ENCODE measurements around the gene HOGA1.

HOGA1 gene

DNA sequence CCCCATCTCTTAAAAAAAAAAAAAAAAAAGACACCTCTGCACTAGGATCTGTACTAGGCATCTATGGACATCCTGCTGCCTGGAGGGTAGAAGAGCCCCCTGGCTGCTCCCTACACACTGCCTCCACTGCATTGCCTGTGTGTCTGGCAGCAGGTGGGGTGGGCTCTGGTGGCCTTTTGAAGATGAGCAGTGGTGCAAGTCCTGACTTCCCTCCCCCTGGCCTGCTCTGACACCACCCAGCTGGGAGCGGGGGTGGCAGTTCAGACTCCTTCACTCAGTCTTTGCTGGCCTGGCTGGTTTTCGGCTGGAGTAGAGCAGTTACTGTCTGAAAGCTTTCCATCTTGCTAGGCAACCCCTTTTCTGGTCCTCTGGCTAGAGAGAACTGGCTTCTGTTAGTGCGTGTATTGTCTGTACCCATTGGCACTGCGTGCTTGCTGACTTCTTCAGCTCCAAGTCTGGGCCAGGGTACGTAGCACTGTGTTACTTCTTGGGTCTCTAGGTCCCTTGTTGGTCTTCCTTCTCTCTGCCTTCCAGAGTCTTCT lies 23.0 kb downstream of the HOGA1 start:
- no peaks in the 10 kb centered on the region for H3K27me3 ChIP-seq (ENCODE audit: insufficient read depth, low read length)
- no peaks in the 10 kb centered on the region for H3K9me2 ChIP-seq (ENCODE audit: low read depth, low read length)
- H3K4me3 ChIP-seq (ENCODE audit: low read depth, low read length, poor library complexity, severe bottlenecking): no peak overlapping the region
- H3K9ac ChIP-seq (ENCODE audit: low read length): no peak overlapping the region
- H3K4me1 ChIP-seq (ENCODE audit: insufficient read depth, low read length, severe bottlenecking): no peaks in the 10 kb centered on the region
- no peak overlapping the region for H3K27ac ChIP-seq (ENCODE audit: low read depth, low read length, poor library complexity, severe bottlenecking)
- no peaks in the 10 kb centered on the region for H3K79me2 ChIP-seq (ENCODE audit: insufficient read depth, low read length)
- H4K20me1 ChIP-seq (ENCODE audit: insufficient read depth, low read length): no peaks in the 10 kb centered on the region
- no peaks in the 10 kb centered on the region for H3K9me3 ChIP-seq (ENCODE audit: low read length)
- H3K36me3 ChIP-seq (ENCODE audit: insufficient read depth, low read length): no peaks in the 10 kb centered on the region
- TF ChIP-seq EZH2 (IDR thresholded peaks at IDR 0.05; ENCODE audit: borderline replicate concordance, low read length): no peak
- TF ChIP-seq, protein P1, sequence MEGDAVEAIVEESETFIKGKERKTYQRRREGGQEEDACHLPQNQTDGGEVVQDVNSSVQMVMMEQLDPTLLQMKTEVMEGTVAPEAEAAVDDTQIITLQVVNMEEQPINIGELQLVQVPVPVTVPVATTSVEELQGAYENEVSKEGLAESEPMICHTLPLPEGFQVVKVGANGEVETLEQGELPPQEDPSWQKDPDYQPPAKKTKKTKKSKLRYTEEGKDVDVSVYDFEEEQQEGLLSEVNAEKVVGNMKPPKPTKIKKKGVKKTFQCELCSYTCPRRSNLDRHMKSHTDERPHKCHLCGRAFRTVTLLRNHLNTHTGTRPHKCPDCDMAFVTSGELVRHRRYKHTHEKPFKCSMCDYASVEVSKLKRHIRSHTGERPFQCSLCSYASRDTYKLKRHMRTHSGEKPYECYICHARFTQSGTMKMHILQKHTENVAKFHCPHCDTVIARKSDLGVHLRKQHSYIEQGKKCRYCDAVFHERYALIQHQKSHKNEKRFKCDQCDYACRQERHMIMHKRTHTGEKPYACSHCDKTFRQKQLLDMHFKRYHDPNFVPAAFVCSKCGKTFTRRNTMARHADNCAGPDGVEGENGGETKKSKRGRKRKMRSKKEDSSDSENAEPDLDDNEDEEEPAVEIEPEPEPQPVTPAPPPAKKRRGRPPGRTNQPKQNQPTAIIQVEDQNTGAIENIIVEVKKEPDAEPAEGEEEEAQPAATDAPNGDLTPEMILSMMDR (IDR thresholded peaks at IDR 0.05; ENCODE audit: low read length): no peak
- H2AFZ ChIP-seq (ENCODE audit: low read length): no peak overlapping the region
- no peaks in the 10 kb centered on the region for H3F3A ChIP-seq (ENCODE audit: insufficient read depth, low read length)
- no peak overlapping the region for H3K4me2 ChIP-seq (ENCODE audit: low read length)

DNA sequence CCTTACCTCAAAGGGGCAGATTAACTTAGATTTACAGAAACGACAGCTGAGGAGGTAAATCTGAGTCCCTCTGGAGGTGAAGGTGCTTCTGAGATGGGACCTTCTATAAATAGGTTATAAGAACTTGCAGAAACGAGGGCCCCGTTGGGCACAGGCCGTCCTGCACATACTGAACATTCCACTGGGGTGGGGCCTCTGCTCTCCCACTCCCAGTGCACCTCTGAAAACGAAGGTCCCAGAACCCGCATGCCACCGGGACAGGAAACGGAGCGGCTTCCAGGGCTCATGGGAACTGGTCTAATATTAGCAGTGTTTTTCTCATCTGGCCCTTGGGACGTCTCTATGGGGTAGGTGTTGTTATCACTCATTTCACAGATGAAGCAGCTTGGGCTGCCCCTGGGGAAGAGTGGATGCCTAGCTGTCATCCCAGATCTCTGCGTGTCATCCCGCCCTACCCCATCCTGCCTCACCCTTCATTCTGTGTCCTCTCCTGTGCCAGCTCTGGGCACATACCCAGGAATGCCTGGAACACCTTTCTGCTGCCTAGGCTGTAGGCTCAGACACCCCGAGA lies 24.9 kb downstream of the HOGA1 start:
- Histone ChIP-seq H3K4me3 (ENCODE audit: low read depth, low read length, poor library complexity, severe bottlenecking) (no peak overlapping the region), H3K9me2 (ENCODE audit: low read depth, low read length) (no peaks in the 10 kb centered on the region), H3K79me2 (ENCODE audit: insufficient read depth, low read length) (no peaks in the 10 kb centered on the region), H3K9me3 (ENCODE audit: low read length) (no peaks in the 10 kb centered on the region), H3F3A (ENCODE audit: insufficient read depth, low read length) (no peaks in the 10 kb centered on the region), H2AFZ (ENCODE audit: low read length) (no peak overlapping the region), H3K27ac (ENCODE audit: low read depth, low read length, poor library complexity, severe bottlenecking) (no peak overlapping the region), H3K9ac (ENCODE audit: low read length) (no peak overlapping the region), H4K20me1 (ENCODE audit: insufficient read depth, low read length) (no peaks in the 10 kb centered on the region), H3K36me3 (ENCODE audit: insufficient read depth, low read length) (no peaks in the 10 kb centered on the region), H3K4me2 (ENCODE audit: low read length) (no peak overlapping the region), H3K4me1 (ENCODE audit: insufficient read depth, low read length, severe bottlenecking) (no peaks in the 10 kb centered on the region), H3K27me3 (ENCODE audit: insufficient read depth, low read length) (no peaks in the 10 kb centered on the region)
- TF ChIP-seq, protein P1 (IDR thresholded peaks at IDR 0.05; ENCODE audit: low read length): no peak

DNA sequence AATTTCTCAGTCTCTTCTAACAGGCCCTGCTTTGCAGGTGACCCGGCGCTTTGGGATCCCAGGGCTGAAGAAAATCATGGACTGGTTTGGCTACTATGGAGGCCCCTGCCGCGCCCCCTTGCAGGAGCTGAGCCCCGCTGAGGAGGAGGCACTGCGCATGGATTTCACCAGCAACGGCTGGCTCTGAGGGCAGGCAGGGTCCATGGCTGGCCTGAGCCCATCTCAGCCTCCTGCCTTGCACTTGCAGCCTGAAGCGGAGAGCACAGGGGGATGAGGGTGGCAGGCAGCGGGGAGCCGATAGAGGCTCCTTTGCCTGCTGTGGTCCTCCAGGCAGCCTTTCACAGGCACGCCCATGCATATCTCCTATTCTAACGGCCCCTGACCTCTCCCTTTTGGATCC lies 27.3 kb downstream of the HOGA1 start:
- H4K20me1 ChIP-seq (ENCODE audit: insufficient read depth, low read length): no peaks in the 10 kb centered on the region
- no peak overlapping the region for H3K9ac ChIP-seq (ENCODE audit: low read length)
- no peak overlapping the region for H3K4me2 ChIP-seq (ENCODE audit: low read length)
- no peak overlapping the region for H3K27ac ChIP-seq (ENCODE audit: low read depth, low read length, poor library complexity, severe bottlenecking)
- H3K79me2 ChIP-seq (ENCODE audit: insufficient read depth, low read length): no peaks in the 10 kb centered on the region
- no peaks in the 10 kb centered on the region for H3K9me2 ChIP-seq (ENCODE audit: low read depth, low read length)
- H3K9me3 ChIP-seq (ENCODE audit: low read length): no peaks in the 10 kb centered on the region
- no peaks in the 10 kb centered on the region for H3K4me1 ChIP-seq (ENCODE audit: insufficient read depth, low read length, severe bottlenecking)
- H3K4me3 ChIP-seq (ENCODE audit: low read depth, low read length, poor library complexity, severe bottlenecking): no peak overlapping the region
- H3K36me3 ChIP-seq (ENCODE audit: insufficient read depth, low read length): no peaks in the 10 kb centered on the region
- H2AFZ ChIP-seq (ENCODE audit: low read length): no peak overlapping the region
- no peaks in the 10 kb centered on the region for H3F3A ChIP-seq (ENCODE audit: insufficient read depth, low read length)
- H3K27me3 ChIP-seq (ENCODE audit: insufficient read depth, low read length): no peaks in the 10 kb centered on the region
- TF ChIP-seq EZH2 (IDR thresholded peaks at IDR 0.05; ENCODE audit: borderline replicate concordance, low read length): no peak
- TF ChIP-seq, protein P1 (IDR thresholded peaks at IDR 0.05; ENCODE audit: low read length): no peak
